SK-N-SH (cell line): ENCODE data around the gene IFNW1. TPM values are rescaled to one million over a fixed set of nuclear protein-coding genes. Genes with fewer than 3 reads are reported as not detected.
"Not testable (repeated sequence)": the region's sequence is repeated elsewhere in the genome, so short reads cannot be mapped to it uniquely, and the experiment has no call there.

Source experiments
- CTCF ChIA-PET: fragments of 300-600, 350-600 bp; formaldehyde crosslinking; extraction: SDS; loops from one replicate; lab custom pipeline; 2021; lab: Yijun Ruan, JAX
- POLR2A ChIA-PET: fragments of 350-600 bp; sonication (Branson Sonifier 250); formaldehyde crosslinking; extraction: SDS; loops from one replicate; lab custom pipeline; 2020; ENCODE audit warnings: antibody characterized with exemption, inconsistent platforms; lab: Yijun Ruan, JAX
- DNase-seq: peaks from one replicate; pipeline ENCODE4 v3.0.0; 2012
- H2AFZ ChIP-seq: fragments of 200-600 bp; sonication (generic); 2 replicates; pipeline ENCODE4 v1.8.1; 2016; ENCODE audit warnings: antibody characterized with exemption, mild to moderate bottlenecking, low read depth
- H3F3A ChIP-seq: fragments of 200-600 bp; sonication (generic); replicated peaks from 2 replicates; pipeline ENCODE3; 2016; ENCODE audit warnings: antibody characterized with exemption, mild to moderate bottlenecking; ENCODE audit not compliant: insufficient read depth
- H3K27ac ChIP-seq, 2 experiments: fragments of 200-500 bp in 1 of 2; fragments of 200-600 bp in 1 of 2; sonication (Bioruptor generic) in 1 of 2; sonication (generic), shearing (Covaris generic) in 1 of 2; 2 replicates each; pipeline versions ENCODE4 v1.5.1 to v1.6.1; 2014 to 2016; ENCODE audit warnings: low read depth in 2 of 2, inconsistent platforms in 1 of 2, low read length in 1 of 2, mild to moderate bottlenecking in 1 of 2, mixed read lengths in 1 of 2
- H3K27me3 ChIP-seq: fragments of 200-600 bp; sonication (generic), shearing (Covaris generic); 2 replicates; pipeline ENCODE4 v1.6.1; 2016; ENCODE audit warnings: mixed run types; ENCODE audit not compliant: insufficient read depth
- H3K36me3 ChIP-seq, 2 experiments: fragments of 200-500 bp in 1 of 2; fragments of 200-600 bp in 1 of 2; sonication (Bioruptor generic) in 1 of 2; sonication (generic) in 1 of 2; replicated peaks in 1 of 2; 2 replicates each; pipeline versions ENCODE3 to v1.5.1; 2014 to 2016; ENCODE audit warnings: low read length in 1 of 2, mild to moderate bottlenecking in 1 of 2; ENCODE audit not compliant: insufficient read depth in 2 of 2, control insufficient read depth in 1 of 2
- H3K4me1 ChIP-seq, 2 experiments: fragments of 200-500 bp in 1 of 2; fragments of 200-600 bp in 1 of 2; sonication (Bioruptor generic) in 1 of 2; sonication (generic), shearing (Covaris generic) in 1 of 2; 2 replicates each; pipeline versions ENCODE4 v1.5.1 to v1.6.1; 2014 to 2016; ENCODE audit warnings: low read depth in 1 of 2, low read length in 1 of 2, mixed run types in 1 of 2; ENCODE audit not compliant: insufficient read depth in 2 of 2, control insufficient read depth in 1 of 2
- H3K4me2 ChIP-seq: fragments of 200-600 bp; sonication (generic), shearing (Covaris generic); 2 replicates; pipeline ENCODE4 v1.6.1; 2017; ENCODE audit warnings: mixed run types
- H3K4me3 ChIP-seq, 2 experiments: fragments of 200-500 bp in 1 of 2; fragments of 200-600 bp in 1 of 2; sonication (Bioruptor generic) in 1 of 2; sonication (generic), shearing (Covaris generic) in 1 of 2; 2 replicates each; pipeline versions ENCODE4 v1.5.1 to v1.8.1; 2014 to 2016; ENCODE audit warnings: low read depth in 2 of 2, inconsistent platforms in 1 of 2, low read length in 1 of 2, mild to moderate bottlenecking in 1 of 2, mixed read lengths in 1 of 2, moderate library complexity in 1 of 2
- H3K79me2 ChIP-seq: fragments of 200-600 bp; sonication (generic); 2 replicates; pipeline ENCODE4 v1.8.1; 2017; ENCODE audit warnings: mild to moderate bottlenecking; ENCODE audit not compliant: insufficient read depth
- H3K9ac ChIP-seq: fragments of 200-600 bp; sonication (generic); 2 replicates; pipeline ENCODE4 v1.6.1; 2017; ENCODE audit warnings: mixed run types
- H3K9me2 ChIP-seq: fragments of 200-600 bp; sonication (generic); 2 replicates; pipeline ENCODE4 v1.6.1; 2017; ENCODE audit warnings: mixed run types
- H3K9me3 ChIP-seq: fragments of 200-600 bp; sonication (generic); 2 replicates; pipeline ENCODE4 v1.6.1; 2017; ENCODE audit warnings: mixed run types, mild to moderate bottlenecking, moderate library complexity
- H4K20me1 ChIP-seq: fragments of 200-600 bp; sonication (generic); 2 replicates; pipeline ENCODE4 v1.6.1; 2017; ENCODE audit warnings: mild to moderate bottlenecking, mixed run types; ENCODE audit not compliant: insufficient read depth
- ELF1 ChIP-seq: IDR thresholded peaks from 2 replicates; pipeline ENCODE4 v1.4.0; 2012
- EP300 ChIP-seq, 2 experiments: IDR thresholded peaks; 2 replicates each; pipeline versions ENCODE4 v1.4.0 to v1.6.1; 2012; ENCODE audit warnings: borderline replicate concordance in 1 of 2, low read depth in 1 of 2, low read length in 1 of 2
- EZH2phosphoT487 ChIP-seq: fragments of 200-600 bp; sonication (generic); IDR thresholded peaks from 2 replicates; pipeline ENCODE4 v1.6.1; 2017; ENCODE audit warnings: low read depth, mixed run types, mild to moderate bottlenecking, antibody characterized with exemption, moderate library complexity, borderline replicate concordance
- FOSL2 ChIP-seq: IDR thresholded peaks from 2 replicates; pipeline ENCODE4 v1.4.0; 2012; ENCODE audit warnings: low read depth, mild to moderate bottlenecking, moderate library complexity, borderline replicate concordance
- FOXM1 ChIP-seq: IDR thresholded peaks from 2 replicates; pipeline ENCODE4 v1.4.0; 2012; ENCODE audit warnings: low read depth, mild to moderate bottlenecking
- NFIC ChIP-seq: IDR thresholded peaks from 2 replicates; pipeline ENCODE4 v1.4.0; 2012; ENCODE audit warnings: borderline replicate concordance
- NRF1 ChIP-seq: IDR thresholded peaks from 2 replicates; pipeline ENCODE4 v1.6.1; 2012; ENCODE audit warnings: low read depth, mild to moderate bottlenecking, low read length
- RAD21 ChIP-seq: IDR thresholded peaks from 2 replicates; pipeline ENCODE4 v1.6.1; 2012; ENCODE audit warnings: mild to moderate bottlenecking, low read length
- RCOR1 ChIP-seq: fragments of 150-350 bp; IDR thresholded peaks from 2 replicates; pipeline ENCODE4 v1.6.1; 2017; ENCODE audit warnings: antibody characterized with exemption, low read length
- RXRA ChIP-seq: IDR thresholded peaks from 2 replicates; pipeline ENCODE4 v1.4.0; 2012; ENCODE audit warnings: low read depth, mild to moderate bottlenecking, borderline replicate concordance
- SIN3A ChIP-seq: IDR thresholded peaks from 2 replicates; pipeline ENCODE4 v1.6.1; 2012; ENCODE audit warnings: low read depth, mild to moderate bottlenecking, low read length, moderate library complexity, borderline replicate concordance
- TCF12 ChIP-seq: IDR thresholded peaks from 2 replicates; pipeline ENCODE4 v1.4.0; 2012
- YY1 ChIP-seq: IDR thresholded peaks from 2 replicates; pipeline ENCODE4 v1.4.0; 2012; ENCODE audit warnings: low read depth, mild to moderate bottlenecking
- WGBS: methylation state at CpG from one replicate; pipeline ENCODE4 v1.1.6; 2017; ENCODE audit warnings: low lambda C conversion rate; 5-methylcytosine and 5-hydroxymethylcytosine counted together
- polyA plus RNA-seq, 3 experiments: library from polyadenylated mRNA; depleted of rRNA; stranded (reverse); fragments of >200 nt; gene quantifications; 2 replicates each; pipeline ENCODE4 v1.2.3, GENCODE V29; 2012
- TF ChIP-seq, protein P1 (sequence below): fragments of 150-350 bp; IDR thresholded peaks from 2 replicates; pipeline ENCODE4 v1.6.1; 2017; ENCODE audit warnings: antibody characterized with exemption, low read length, low read depth, borderline replicate concordance
- TF ChIP-seq, protein P2 (sequence below): fragments of 200-600 bp; sonication (generic); IDR thresholded peaks from 2 replicates; pipeline ENCODE4 v1.6.1; 2017; ENCODE audit warnings: antibody characterized with exemption, mild to moderate bottlenecking, moderate library complexity
- TF ChIP-seq, protein P3 (sequence below): IDR thresholded peaks from 2 replicates; pipeline ENCODE4 v1.4.0; 2012; ENCODE audit warnings: low read depth, borderline replicate concordance

IFNW1 gene
- polyA plus RNA-seq, 1 of the 3 experiments (the other 2 are of a cell fraction) = not detected

DNA sequence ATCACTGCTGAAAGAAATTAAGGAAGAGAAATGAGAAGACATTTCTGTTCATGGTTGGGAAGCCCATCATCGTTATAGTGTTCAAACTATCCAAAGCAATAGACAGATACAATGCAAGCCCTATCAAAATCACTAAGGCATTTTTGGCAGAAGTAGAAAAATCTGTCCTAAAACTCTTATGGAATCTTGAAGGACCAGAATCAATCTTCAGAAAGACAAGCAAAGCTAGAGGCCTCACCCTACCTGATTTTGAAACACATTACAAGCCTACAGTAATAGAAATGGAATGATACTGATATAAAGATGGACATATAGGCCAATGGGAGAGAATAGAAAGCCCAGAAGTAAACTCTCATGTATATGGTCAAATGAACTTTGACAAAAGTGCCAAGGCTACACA, 29.7 kb upstream of the IFNW1 start:
- H3K36me3 ChIP-seq = no peaks in the 10 kb centered on the region
- no peak overlapping the region for H3K9ac ChIP-seq
- H3F3A ChIP-seq = no peaks in the 10 kb centered on the region
- POLR2A ChIA-PET = no interaction called here
- no peaks in the 10 kb centered on the region for H3K27me3 ChIP-seq
- no peaks in the 10 kb centered on the region for H3K9me3 ChIP-seq
- H4K20me1 ChIP-seq = no peaks in the 10 kb centered on the region
- H3K79me2 ChIP-seq = no peaks in the 10 kb centered on the region
- no peak overlapping the region for H3K4me3 ChIP-seq
- no peak overlapping the region for H2AFZ ChIP-seq
- no peak for DNase-seq
- CTCF ChIA-PET = no interaction called here
- TF ChIP-seq RCOR1 = no peak
- TF ChIP-seq NRF1 = no peak
- no peak for TF ChIP-seq EZH2phosphoT487
- TF ChIP-seq, protein P1, sequence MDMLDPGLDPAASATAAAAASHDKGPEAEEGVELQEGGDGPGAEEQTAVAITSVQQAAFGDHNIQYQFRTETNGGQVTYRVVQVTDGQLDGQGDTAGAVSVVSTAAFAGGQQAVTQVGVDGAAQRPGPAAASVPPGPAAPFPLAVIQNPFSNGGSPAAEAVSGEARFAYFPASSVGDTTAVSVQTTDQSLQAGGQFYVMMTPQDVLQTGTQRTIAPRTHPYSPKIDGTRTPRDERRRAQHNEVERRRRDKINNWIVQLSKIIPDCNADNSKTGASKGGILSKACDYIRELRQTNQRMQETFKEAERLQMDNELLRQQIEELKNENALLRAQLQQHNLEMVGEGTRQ = no peak
- no peak for TF ChIP-seq ELF1
- no peak for TF ChIP-seq TCF12
- TF ChIP-seq, protein P2, sequence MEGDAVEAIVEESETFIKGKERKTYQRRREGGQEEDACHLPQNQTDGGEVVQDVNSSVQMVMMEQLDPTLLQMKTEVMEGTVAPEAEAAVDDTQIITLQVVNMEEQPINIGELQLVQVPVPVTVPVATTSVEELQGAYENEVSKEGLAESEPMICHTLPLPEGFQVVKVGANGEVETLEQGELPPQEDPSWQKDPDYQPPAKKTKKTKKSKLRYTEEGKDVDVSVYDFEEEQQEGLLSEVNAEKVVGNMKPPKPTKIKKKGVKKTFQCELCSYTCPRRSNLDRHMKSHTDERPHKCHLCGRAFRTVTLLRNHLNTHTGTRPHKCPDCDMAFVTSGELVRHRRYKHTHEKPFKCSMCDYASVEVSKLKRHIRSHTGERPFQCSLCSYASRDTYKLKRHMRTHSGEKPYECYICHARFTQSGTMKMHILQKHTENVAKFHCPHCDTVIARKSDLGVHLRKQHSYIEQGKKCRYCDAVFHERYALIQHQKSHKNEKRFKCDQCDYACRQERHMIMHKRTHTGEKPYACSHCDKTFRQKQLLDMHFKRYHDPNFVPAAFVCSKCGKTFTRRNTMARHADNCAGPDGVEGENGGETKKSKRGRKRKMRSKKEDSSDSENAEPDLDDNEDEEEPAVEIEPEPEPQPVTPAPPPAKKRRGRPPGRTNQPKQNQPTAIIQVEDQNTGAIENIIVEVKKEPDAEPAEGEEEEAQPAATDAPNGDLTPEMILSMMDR = no peak
- TF ChIP-seq FOXM1 = no peak
- no peak for TF ChIP-seq NFIC
- TF ChIP-seq RXRA = no peak
- no peak for TF ChIP-seq SIN3A
- TF ChIP-seq, protein P3, sequence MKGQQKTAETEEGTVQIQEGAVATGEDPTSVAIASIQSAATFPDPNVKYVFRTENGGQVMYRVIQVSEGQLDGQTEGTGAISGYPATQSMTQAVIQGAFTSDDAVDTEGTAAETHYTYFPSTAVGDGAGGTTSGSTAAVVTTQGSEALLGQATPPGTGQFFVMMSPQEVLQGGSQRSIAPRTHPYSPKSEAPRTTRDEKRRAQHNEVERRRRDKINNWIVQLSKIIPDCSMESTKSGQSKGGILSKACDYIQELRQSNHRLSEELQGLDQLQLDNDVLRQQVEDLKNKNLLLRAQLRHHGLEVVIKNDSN = no peak
- no peak for TF ChIP-seq FOSL2
- no peak for TF ChIP-seq RAD21
- TF ChIP-seq EP300 (IDR thresholded peaks at IDR 0.05; ENCODE audit: borderline replicate concordance in 1 of 2, low read depth in 1 of 2, low read length in 1 of 2) = no peak
- no peak for TF ChIP-seq YY1
- no peaks in the 10 kb centered on the region for H3K9me2 ChIP-seq
- H3K4me1 ChIP-seq = no peaks in the 10 kb centered on the region
- no peak overlapping the region for H3K4me2 ChIP-seq
- H3K27ac ChIP-seq = no peak overlapping the region
- 0% methylated on average over 1 of the region's 1 CpG for WGBS

DNA sequence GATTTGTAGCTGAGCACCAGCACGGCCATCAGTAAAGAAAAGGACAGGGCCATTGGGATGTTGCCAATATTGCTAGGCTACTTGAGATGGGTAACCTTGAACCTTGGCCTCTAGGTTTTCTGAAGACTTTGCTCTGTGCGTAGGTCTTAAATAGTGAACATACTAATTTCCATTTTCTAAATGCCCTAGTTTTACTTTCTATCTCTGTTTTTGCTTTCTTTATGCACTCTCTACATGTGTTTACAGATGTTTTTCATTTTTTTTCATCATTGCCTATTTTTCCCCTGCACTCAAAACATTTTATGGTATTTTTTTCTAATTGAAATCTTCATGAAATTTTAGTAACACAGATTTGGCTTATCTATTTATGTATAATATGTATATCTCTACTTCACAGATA, 24.9 kb upstream of the IFNW1 start, which contains the start of gene IFNA21:
Gene IFNA21 (minus strand): TSS at position 101 of the 400 bp plus-strand sequence. CDS start 48 bp downstream, at position 53.
- CTCF ChIA-PET = interaction anchor here (1.0 kb wide), 1 partner anchor 17 kb away, joined by 3 read pairs; no protein-coding TSS in a partner anchor
- H3K4me3 ChIP-seq, H3F3A ChIP-seq, H3K36me3 ChIP-seq, H3K9me2 ChIP-seq, DNase-seq, H3K27ac ChIP-seq, H3K79me2 ChIP-seq, H4K20me1 ChIP-seq, H3K9ac ChIP-seq, POLR2A ChIA-PET, H3K4me2 ChIP-seq, H2AFZ ChIP-seq, H3K27me3 ChIP-seq, H3K4me1 ChIP-seq, H3K9me3 ChIP-seq: not testable (repeated sequence)
- WGBS = 17% methylated on average over 2 of the region's 2 CpGs
